HG02571 (cell line): ENCODE measurements around the gene GPR160.
A peak's percentile ranks its signal among the peaks of the same experiment; 100 is the strongest.
"Not testable (repeated sequence)": the region's sequence is repeated elsewhere in the genome, so short reads cannot be mapped to it uniquely, and the experiment has no call there.

Experiments used
- ATAC-seq: cut with Tn5 transposase; IDR thresholded peaks from one replicate; pipeline ENCODE4 v1.9.1; 2021; ENCODE audit warnings: mild to moderate bottlenecking, moderate library complexity; ENCODE audit not compliant: unreplicated experiment

Gene GPR160

GRCh38 chr3:170109579-170110293 lies 71.9 kb downstream of the GPR160 start:
- ATAC-seq = no peak

DNA sequence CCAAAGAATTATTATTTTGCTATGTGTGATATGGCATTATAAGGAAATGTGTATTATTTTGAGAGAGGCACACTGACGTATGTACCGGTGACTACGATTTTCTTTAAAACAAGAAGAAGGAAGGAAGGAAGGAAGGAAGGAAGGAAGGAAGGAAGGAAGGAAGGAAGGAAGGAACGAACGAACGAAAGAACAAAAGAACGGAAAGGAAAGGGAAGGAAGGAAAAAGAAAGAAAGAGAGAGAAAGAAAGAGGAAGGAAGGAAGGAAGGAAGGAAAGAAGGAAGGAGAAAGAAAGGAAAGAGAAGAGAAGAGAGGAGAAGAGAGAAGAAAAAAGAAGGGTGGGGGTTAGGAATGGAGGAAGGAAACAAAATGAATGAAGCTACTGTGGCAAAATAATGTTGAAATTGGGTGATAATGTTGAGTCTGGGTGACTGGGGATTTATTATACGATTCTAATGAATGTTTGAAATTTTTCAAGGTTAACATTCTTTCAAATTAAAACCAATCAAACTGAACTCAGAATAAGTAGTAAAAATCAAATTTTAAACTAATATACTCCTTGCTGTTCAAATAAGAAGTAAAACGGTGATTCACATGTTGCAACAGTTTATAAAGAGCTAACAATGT lies 73.5 kb downstream of the GPR160 start:
- ATAC-seq = no peak

DNA sequence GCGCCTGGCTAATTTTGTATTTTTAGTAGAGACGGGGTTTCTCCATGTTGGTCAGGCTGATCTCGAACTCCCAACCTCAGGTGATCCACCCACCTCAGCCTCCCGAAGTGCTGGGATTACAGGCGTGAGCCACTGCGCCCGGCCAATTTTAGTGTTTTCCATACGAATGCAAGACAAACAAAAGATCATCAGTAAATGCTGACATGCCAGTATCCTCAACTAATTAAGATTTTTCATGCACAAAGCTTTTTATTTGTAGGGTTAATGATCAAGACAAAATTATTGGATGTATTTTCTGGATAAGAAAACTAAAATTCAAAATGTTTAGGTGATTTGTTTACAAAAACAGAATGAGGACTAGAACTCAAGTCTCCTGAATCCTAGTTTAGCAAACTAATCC lies 76.4 kb downstream of the GPR160 start:
- ATAC-seq = not testable (repeated sequence)

- no peak for ATAC-seq
These were observed 79.3 kb downstream of the GPR160 start for GRCh38 chr3:170117134-170117533.

DNA sequence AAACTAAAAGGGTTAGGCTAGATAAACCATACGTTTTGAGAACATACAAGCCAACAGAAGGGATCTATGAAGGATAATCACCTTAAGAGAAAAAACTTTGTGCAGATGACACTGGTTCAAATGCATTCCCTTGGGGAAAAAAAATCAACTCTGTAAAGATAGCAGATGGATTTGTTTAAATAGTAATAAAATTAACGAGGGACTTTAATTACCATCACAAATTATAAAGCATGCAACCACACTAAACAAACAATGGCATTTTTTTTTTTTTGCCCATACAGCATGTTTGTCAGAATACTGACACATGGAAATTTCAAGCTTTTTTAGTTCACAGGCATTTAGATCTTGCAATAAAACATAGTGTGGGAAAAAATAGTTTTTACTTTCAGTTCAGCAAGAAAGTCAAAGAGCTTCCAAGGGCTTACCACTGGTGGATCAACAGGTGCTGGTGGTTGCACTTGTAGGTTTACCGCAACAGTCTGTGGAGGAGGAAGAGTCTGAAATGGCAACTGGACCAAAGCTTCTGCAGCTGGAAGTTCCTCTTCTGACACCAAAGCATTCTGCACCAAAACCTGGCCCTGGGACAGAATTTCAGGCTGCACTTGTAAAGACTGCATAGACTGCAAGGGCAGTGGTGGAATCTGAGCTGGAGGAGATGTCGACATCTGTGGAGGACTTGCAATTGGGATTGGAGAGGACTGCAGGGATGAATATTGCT lies 90.6 kb downstream of the GPR160 start:
- peak; percentile 82 for ATAC-seq

- peak; percentile 29 for ATAC-seq
These were observed 91.2 kb downstream of the GPR160 start for GRCh38 chr3:170128977-170129431.

DNA sequence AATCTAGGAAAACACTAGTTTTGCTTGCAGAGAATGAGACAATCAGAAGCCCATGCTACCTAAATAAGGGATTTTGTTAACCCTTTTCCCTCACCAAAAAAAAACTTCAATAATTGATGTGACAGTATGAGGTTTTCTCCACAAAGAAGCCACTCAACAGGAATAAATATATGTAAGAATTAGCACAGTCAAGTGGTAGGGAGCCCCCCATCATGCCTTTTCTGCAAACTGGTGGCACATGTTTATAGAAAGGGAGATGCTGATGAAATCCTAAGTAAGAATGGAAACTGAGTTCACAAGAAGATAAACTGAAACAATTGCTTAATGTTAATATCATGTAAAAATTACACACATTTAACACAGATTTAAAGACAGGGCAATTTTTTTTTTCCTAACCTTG lies 92.7 kb downstream of the GPR160 start:
- no peak for ATAC-seq

DNA sequence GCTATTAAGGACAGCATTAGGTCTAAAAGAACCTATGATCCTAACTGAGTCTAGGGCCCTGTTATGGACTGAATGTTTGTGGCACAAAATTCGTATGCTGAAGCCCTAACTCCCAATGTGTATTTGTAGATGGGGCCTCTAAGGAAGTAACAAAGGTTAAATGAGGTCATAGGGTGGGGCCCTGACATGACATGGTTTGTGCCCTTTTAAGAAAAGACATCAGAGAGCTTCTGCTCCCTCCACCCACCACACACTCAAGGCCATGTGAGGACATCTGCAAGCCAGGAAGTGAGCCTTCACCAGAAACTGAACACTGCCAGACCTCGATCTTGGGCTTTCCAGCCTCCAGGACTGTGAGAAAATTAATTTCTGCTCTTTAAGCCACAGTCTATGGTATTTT lies 94.5 kb downstream of the GPR160 start:
- ATAC-seq = no peak
